ENCODE data around the gene TSSK3.
"Not testable (repeated sequence)": the region's sequence is repeated elsewhere in the genome, so short reads cannot be mapped to it uniquely, and the experiment has no call there.

The TSSK3 gene

GRCh38 chr1:32339363-32339978 is 22.9 kb upstream of the TSSK3 start:
- DNase-seq, result no peak

GRCh38 chr1:32341186-32341757 is 21.1 kb upstream of the TSSK3 start:
- DNase-seq, result no peak

GRCh38 chr1:32341971-32342370 is 20.4 kb upstream of the TSSK3 start:
- DNase-seq, result no peak

GRCh38 chr1:32342704-32343103 is 19.6 kb upstream of the TSSK3 start:
- no peak for DNase-seq

GRCh38 chr1:32345289-32345827 is 17.0 kb upstream of the TSSK3 start:
- DNase-seq, result no peak

- no peak for DNase-seq
Observed at GRCh38 chr1:32346532-32347157, 15.7 kb upstream of the TSSK3 start.

- DNase-seq, result no peak
Observed at GRCh38 chr1:32349211-32349708, 13.1 kb upstream of the TSSK3 start.

- DNase-seq, result peak; percentile 62
Observed at GRCh38 chr1:32350785-32351398, 11.4 kb upstream of the TSSK3 start.

GRCh38 chr1:32351399-32352238 is 10.7 kb upstream of the TSSK3 start:
- DNase-seq, result peak; percentile 79

GRCh38 chr1:32352239-32352745 is 10.0 kb upstream of the TSSK3 start:
- no peak for DNase-seq

GRCh38 chr1:32352831-32353383 is 9.4 kb upstream of the TSSK3 start:
- DNase-seq, result no peak

- DNase-seq, result no peak
Observed at GRCh38 chr1:32353431-32353830, 8.9 kb upstream of the TSSK3 start.

- DNase-seq, result no peak
Observed at GRCh38 chr1:32353886-32354570, 8.3 kb upstream of the TSSK3 start.

- not testable (repeated sequence) for DNase-seq
Observed at GRCh38 chr1:32355778-32356177, 6.6 kb upstream of the TSSK3 start.

- no peak for DNase-seq
Observed at GRCh38 chr1:32356478-32356877, 5.9 kb upstream of the TSSK3 start.

- no peak for DNase-seq
Observed at GRCh38 chr1:32357614-32358013, 4.7 kb upstream of the TSSK3 start.

GRCh38 chr1:32358435-32358834 is 3.9 kb upstream of the TSSK3 start:
- no peak for DNase-seq

GRCh38 chr1:32361308-32361673 is 1.0 kb upstream of the TSSK3 start:
- DNase-seq, result no peak

- DNase-seq, result no peak
Observed at GRCh38 chr1:32361674-32362473, 465 bp upstream of the TSSK3 start.

GRCh38 chr1:32363713-32364112 is 1.4 kb downstream of the TSSK3 start:
- DNase-seq, result no peak

- no peak for DNase-seq
Observed at GRCh38 chr1:32364836-32365235, 2.5 kb downstream of the TSSK3 start.
